Measurements from ENCODE around the gene TSPAN4.
A peak's percentile ranks its signal among the peaks of the same experiment; 100 is the strongest.

The TSPAN4 gene

GRCh38 chr11:826836-827145 is 15.9 kb upstream of the TSPAN4 start:
- Histone ChIP-seq H3K4me1 (ENCODE audit: insufficient read depth, insufficient read length) (peaks cover 33% of the 10 kb centered on the region), H3K36me3 (ENCODE audit: insufficient read depth, insufficient read length, low read length) (peaks cover 29% of the 10 kb centered on the region), H3K9ac (ENCODE audit: insufficient read length, low read depth) (peak overlapping the region; percentile 74), H3K4me3 (ENCODE audit: insufficient read length, low read depth) (peak overlapping the region; percentile 28), H3K27me3 (ENCODE audit: insufficient read depth, insufficient read length) (peaks cover 64% of the 10 kb centered on the region), H3K9me3 (ENCODE audit: insufficient read depth, low read length) (no peaks in the 10 kb centered on the region)
- no peak for DNase-seq (ENCODE audit: low read depth, low spot score)
- TF ChIP-seq ZNF274 (IDR thresholded peaks at IDR 0.05; ENCODE audit: low read depth, low read length) = no peak
- no peak for TF ChIP-seq YY1 (IDR thresholded peaks at IDR 0.05; ENCODE audit: insufficient read depth, insufficient read length)
- no peak for TF ChIP-seq SUZ12 (IDR thresholded peaks at IDR 0.05; ENCODE audit: extremely low read depth, insufficient read depth, insufficient read length)

- TF ChIP-seq ZNF274 (IDR thresholded peaks at IDR 0.05; ENCODE audit: low read depth, low read length) (no peak), YY1 (IDR thresholded peaks at IDR 0.05; ENCODE audit: insufficient read depth, insufficient read length) (no peak), SUZ12 (IDR thresholded peaks at IDR 0.05; ENCODE audit: extremely low read depth, insufficient read depth, insufficient read length) (no peak)
- Histone ChIP-seq H3K27me3 (ENCODE audit: insufficient read depth, insufficient read length) (peaks cover 69% of the 10 kb centered on the region), H3K4me1 (ENCODE audit: insufficient read depth, insufficient read length) (peaks cover 39% of the 10 kb centered on the region), H3K9ac (ENCODE audit: insufficient read length, low read depth) (peak overlapping the region; percentile 74), H3K9me3 (ENCODE audit: insufficient read depth, low read length) (no peaks in the 10 kb centered on the region), H3K4me3 (ENCODE audit: insufficient read length, low read depth) (peak overlapping the region; percentile 28), H3K36me3 (ENCODE audit: insufficient read depth, insufficient read length, low read length) (peaks cover 23% of the 10 kb centered on the region)
- DNase-seq (ENCODE audit: low read depth, low spot score) = no peak
These were observed 15.3 kb upstream of the TSPAN4 start for GRCh38 chr11:827146-827896.

- peaks cover 20% of the 10 kb centered on the region for H3K36me3 ChIP-seq (ENCODE audit: insufficient read depth, insufficient read length, low read length)
- no peaks in the 10 kb centered on the region for H3K9me3 ChIP-seq (ENCODE audit: insufficient read depth, low read length)
- H3K27me3 ChIP-seq (ENCODE audit: insufficient read depth, insufficient read length) = peaks cover 69% of the 10 kb centered on the region
- H3K4me1 ChIP-seq (ENCODE audit: insufficient read depth, insufficient read length) = peaks cover 39% of the 10 kb centered on the region
- peak within 1 kb of the TSS; percentile 86 for H3K9ac ChIP-seq (ENCODE audit: insufficient read length, low read depth)
- DNase-seq (ENCODE audit: low read depth, low spot score) = no peak
- H3K4me3 ChIP-seq (ENCODE audit: insufficient read length, low read depth) = peak within 1 kb of the TSS; percentile 62
- TF ChIP-seq SUZ12 (IDR thresholded peaks at IDR 0.05; ENCODE audit: extremely low read depth, insufficient read depth, insufficient read length) (no peak), ZNF274 (IDR thresholded peaks at IDR 0.05; ENCODE audit: low read depth, low read length) (no peak), YY1 (IDR thresholded peaks at IDR 0.05; ENCODE audit: insufficient read depth, insufficient read length) (no peak)
These were observed 14.8 kb upstream of the TSPAN4 start, which contains the start of gene CRACR2B for GRCh38 chr11:827897-828192. TSS of gene CRACR2B (plus strand) at chr11:827919. CDS start at chr11:828608, 689 bp downstream.

DNA sequence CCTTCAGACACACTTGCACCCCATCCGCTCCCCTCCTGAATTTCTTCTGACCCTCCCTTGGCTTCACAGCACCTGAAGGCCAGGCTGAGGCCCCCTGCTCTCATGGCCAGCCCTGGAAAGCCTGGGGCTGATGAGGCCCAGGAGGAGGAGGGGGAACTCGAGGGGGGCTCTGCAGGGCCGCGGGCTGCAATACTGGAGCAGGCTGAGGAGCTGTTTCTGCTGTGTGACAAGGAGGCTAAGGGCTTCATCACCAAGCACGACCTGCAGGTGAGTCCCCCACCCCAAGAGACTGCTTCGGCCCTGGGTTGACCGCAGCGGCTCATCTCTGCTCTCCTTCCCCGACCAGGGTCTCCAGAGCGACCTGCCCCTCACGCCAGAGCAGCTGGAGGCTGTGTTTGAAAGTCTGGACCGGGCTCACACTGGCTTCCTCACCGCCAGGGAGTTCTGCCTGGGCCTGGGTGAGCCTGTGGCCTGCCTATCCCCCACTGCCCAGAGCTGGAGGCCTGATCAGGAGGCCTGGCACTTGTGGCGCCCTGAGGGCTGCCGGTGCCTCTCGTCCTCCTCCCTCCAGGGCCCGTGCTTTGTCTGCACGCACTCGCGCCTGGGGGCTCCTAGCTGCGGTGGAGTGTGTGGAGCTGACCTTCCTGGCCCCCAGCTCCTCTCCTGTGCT is 14.0 kb upstream of the TSPAN4 start:
- H3K27me3 ChIP-seq (ENCODE audit: insufficient read depth, insufficient read length) = peaks cover 69% of the 10 kb centered on the region
- H3K9me3 ChIP-seq (ENCODE audit: insufficient read depth, low read length) = no peaks in the 10 kb centered on the region
- peaks cover 39% of the 10 kb centered on the region for H3K4me1 ChIP-seq (ENCODE audit: insufficient read depth, insufficient read length)
- H3K9ac ChIP-seq (ENCODE audit: insufficient read length, low read depth) = peak overlapping the region; percentile 86
- H3K4me3 ChIP-seq (ENCODE audit: insufficient read length, low read depth) = peak overlapping the region; percentile 62
- TF ChIP-seq ZNF274 (IDR thresholded peaks at IDR 0.05; ENCODE audit: low read depth, low read length) (no peak), YY1 (IDR thresholded peaks at IDR 0.05; ENCODE audit: insufficient read depth, insufficient read length) (no peak), SUZ12 (IDR thresholded peaks at IDR 0.05; ENCODE audit: extremely low read depth, insufficient read depth, insufficient read length) (no peak)
- peaks cover 16% of the 10 kb centered on the region for H3K36me3 ChIP-seq (ENCODE audit: insufficient read depth, insufficient read length, low read length)
- DNase-seq (ENCODE audit: low read depth, low spot score) = no peak

- Histone ChIP-seq H3K9ac (ENCODE audit: insufficient read length, low read depth) (peak overlapping the region; percentile 86), H3K36me3 (ENCODE audit: insufficient read depth, insufficient read length, low read length) (peaks cover 14% of the 10 kb centered on the region), H3K9me3 (ENCODE audit: insufficient read depth, low read length) (no peaks in the 10 kb centered on the region), H3K4me3 (ENCODE audit: insufficient read length, low read depth) (peak overlapping the region; percentile 62), H3K4me1 (ENCODE audit: insufficient read depth, insufficient read length) (peaks cover 40% of the 10 kb centered on the region), H3K27me3 (ENCODE audit: insufficient read depth, insufficient read length) (peaks cover 69% of the 10 kb centered on the region)
- TF ChIP-seq ZNF274 (IDR thresholded peaks at IDR 0.05; ENCODE audit: low read depth, low read length) = no peak
- no peak for TF ChIP-seq YY1 (IDR thresholded peaks at IDR 0.05; ENCODE audit: insufficient read depth, insufficient read length)
- no peak for TF ChIP-seq SUZ12 (IDR thresholded peaks at IDR 0.05; ENCODE audit: extremely low read depth, insufficient read depth, insufficient read length)
- DNase-seq (ENCODE audit: low read depth, low spot score) = no peak
These were observed 13.3 kb upstream of the TSPAN4 start for GRCh38 chr11:829176-829846.

DNA sequence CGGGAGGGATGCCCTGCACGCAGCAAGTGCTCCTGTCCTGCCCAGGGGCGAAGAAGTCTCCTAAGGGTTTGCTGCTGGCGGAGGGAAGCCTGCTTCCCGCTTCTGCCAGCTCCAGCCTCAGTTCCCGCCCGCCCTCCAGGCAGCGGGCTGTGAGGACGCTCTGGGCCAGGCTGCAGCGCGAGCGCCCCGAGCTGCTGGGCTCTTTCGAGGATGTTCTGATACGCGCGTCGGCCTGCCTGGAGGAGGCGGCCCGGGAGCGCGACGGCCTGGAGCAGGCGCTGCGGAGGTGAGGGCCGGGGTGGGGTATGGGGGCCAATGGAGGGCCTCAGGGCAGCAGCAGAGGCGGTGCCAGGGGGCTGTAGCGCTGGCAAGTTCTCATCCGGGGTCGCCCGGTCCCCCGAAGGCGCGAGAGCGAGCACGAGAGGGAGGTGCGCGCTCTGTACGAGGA is 12.8 kb upstream of the TSPAN4 start:
- Histone ChIP-seq H3K27me3 (ENCODE audit: insufficient read depth, insufficient read length) (peaks cover 69% of the 10 kb centered on the region), H3K9ac (ENCODE audit: insufficient read length, low read depth) (peak overlapping the region; percentile 86), H3K9me3 (ENCODE audit: insufficient read depth, low read length) (no peaks in the 10 kb centered on the region), H3K4me3 (ENCODE audit: insufficient read length, low read depth) (peak overlapping the region; percentile 62), H3K4me1 (ENCODE audit: insufficient read depth, insufficient read length) (peaks cover 43% of the 10 kb centered on the region), H3K36me3 (ENCODE audit: insufficient read depth, insufficient read length, low read length) (peaks cover 14% of the 10 kb centered on the region)
- no peak for DNase-seq (ENCODE audit: low read depth, low spot score)
- TF ChIP-seq YY1 (IDR thresholded peaks at IDR 0.05; ENCODE audit: insufficient read depth, insufficient read length) = no peak
- TF ChIP-seq SUZ12 (IDR thresholded peaks at IDR 0.05; ENCODE audit: extremely low read depth, insufficient read depth, insufficient read length) = no peak
- TF ChIP-seq ZNF274 (IDR thresholded peaks at IDR 0.05; ENCODE audit: low read depth, low read length) = no peak

All from NT2/D1 (cell line).